SIG-M5 (cell line): ENCODE measurements around the gene SFTPB.

Experiments
- DNase-seq: peaks from one replicate; lab custom pipeline; 2025; lab: John Stamatoyannopoulos, UW

SFTPB gene

GRCh38 chr2:85611217-85611704, 56.7 kb downstream of the SFTPB start:
- DNase-seq, result no peak
